NCI-H1092 (cell line): ENCODE results near the gene IL23R.
"Not testable (repeated sequence)": the region's sequence is repeated elsewhere in the genome, so short reads cannot be mapped to it uniquely, and the experiment has no call there.

Source experiments
- DNase-seq: peaks from one replicate; lab custom pipeline; 2025; lab: John Stamatoyannopoulos, UW

The IL23R gene, protein sequence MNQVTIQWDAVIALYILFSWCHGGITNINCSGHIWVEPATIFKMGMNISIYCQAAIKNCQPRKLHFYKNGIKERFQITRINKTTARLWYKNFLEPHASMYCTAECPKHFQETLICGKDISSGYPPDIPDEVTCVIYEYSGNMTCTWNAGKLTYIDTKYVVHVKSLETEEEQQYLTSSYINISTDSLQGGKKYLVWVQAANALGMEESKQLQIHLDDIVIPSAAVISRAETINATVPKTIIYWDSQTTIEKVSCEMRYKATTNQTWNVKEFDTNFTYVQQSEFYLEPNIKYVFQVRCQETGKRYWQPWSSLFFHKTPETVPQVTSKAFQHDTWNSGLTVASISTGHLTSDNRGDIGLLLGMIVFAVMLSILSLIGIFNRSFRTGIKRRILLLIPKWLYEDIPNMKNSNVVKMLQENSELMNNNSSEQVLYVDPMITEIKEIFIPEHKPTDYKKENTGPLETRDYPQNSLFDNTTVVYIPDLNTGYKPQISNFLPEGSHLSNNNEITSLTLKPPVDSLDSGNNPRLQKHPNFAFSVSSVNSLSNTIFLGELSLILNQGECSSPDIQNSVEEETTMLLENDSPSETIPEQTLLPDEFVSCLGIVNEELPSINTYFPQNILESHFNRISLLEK

DNA sequence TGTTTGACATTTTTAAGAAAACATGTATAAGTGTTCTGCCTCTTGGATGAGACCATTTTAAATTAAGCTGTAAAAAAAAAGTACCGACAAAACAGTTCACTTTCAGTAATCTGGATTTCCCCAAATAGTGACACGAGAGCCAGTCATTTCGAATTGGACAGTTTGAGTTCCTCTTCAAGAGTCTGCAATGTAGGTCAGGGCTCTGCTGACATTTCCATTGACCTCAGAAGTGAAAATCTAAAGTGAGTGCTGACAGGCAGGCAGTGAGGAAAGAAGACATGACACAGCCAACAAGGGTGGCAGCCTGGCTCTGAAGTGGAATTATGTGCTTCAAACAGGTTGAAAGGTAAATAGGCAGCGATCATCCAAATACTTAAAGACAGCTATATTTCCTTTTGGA is at the start of gene IL23R:
TSS of gene IL23R (plus strand) at position 259 of the 400 bp plus-strand sequence. CDS start 1,667 bp downstream, outside the sequence.
- DNase-seq, result no peak

DNA sequence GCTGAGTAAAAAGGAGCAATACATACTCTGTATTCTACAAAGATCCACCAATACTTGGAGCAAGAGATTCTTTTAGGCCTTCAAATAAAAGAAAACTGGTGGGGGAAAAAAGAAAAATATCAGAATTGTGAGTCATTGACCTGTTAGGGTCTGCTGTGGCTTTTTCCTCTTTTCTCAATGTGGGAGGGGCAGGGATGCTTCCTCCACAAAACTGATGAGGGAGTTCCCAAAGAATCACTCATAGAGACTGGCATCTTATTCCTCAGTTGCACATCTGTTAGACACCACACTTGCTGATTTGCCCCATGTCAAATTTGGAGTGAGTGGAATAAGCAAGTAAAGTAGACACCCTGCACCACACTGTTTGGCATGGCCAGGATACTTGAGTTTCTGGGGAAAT is 48.1 kb upstream of the IL23R start:
- DNase-seq, result no peak

DNA sequence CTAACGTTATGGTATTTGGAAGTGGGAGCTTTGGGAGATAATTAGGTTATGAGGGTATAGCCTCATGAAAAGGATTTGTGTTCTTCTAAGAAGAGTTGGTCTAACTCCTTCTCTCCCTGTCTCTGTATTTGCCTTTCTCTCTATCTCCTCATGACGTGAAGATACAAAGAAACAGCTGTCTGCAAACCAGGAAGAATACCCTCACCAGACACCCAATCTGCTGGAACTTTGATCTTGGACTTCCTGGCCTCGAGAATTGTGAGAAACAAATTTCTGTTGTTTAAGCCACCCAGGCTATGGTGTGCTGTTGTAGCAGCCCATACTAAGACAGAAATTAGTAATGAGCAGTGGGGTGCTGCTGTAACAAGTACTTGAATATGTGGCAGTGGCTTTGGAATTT is 47.6 kb upstream of the IL23R start:
- DNase-seq, result no peak

DNA sequence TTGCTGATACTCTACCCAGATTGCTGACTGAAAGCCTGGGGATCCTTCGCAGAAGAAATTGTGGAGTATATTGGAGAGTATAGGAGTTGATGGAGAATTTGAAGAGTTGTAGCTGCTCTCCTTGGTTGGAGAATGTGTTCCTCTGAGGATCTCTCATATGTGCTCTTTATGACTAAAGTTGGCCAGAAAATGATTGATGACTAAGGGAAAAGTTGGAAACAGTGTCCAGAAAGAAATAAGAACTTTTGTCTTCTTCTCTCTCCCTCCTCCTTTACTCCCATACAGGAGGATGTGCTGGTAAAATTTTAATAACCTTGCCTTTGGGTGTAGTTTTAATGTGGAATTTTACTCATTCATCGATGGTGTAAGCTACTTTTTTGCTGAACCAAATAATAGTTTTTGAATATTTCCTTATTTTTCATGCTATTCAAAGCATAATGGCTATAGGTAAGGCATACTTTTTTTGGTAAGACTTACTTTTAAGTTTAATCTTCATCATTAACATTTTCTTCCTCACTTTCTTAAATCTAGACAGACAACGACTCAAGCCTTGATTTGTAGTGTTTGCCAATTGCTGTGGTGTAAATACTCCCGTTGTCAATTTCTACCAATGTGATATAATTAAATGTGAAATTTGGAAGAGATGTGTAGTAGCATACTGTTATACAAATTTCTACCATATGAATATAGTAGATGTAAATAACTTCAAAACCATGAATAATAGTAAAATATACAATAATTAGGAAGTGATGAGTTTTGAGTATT is 45.2 kb upstream of the IL23R start:
- DNase-seq, result no peak

DNA sequence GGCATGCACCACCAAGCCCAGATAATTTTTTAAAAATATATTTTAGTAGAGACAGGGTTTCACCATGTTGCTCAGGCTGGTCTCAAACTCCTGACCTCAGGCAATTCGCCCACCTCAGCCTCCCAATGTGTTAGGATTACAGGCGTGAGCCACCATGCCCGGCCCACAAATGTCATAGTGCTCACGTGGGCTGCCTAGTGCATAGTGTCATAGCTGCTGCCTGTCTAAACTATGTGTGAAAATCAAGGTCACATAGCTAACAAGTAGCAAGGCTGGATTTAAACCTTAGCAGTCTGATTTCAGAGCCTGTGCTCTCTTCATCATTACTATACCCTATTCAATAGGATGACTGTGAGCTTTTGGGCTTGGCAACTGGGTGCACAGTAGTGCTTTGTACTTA is 41.8 kb upstream of the IL23R start:
- DNase-seq, result no peak

DNA sequence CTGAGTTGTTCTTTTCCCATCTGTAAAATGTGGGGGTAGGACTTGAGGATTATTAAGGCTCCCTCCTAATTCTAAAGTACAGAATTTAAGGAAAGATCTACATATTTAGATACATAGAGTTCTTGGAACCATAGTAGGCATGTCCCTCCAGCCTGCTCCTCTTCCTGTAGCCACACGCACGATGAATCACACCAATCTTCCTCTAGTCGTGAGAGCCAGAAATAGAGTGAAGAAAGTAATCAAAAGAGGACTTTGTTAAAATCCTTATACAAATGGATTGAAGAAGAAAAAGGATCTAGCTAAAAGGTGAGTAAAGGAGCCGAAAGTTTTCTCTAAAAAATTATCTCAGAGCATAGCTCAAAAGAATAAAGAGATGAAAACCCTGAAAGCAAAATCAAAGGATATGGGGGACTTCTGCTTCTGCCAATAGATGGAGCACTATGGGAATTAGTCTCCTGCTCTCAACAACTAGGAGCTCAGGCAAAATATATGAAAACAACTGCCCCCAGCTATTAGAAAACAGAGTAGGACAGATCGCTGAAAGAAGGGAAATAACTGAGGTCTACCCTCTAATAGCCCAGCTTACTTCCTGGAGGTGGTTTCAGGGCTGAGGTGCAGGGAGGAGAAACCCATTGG is 40.0 kb upstream of the IL23R start:
- DNase-seq, result no peak

DNA sequence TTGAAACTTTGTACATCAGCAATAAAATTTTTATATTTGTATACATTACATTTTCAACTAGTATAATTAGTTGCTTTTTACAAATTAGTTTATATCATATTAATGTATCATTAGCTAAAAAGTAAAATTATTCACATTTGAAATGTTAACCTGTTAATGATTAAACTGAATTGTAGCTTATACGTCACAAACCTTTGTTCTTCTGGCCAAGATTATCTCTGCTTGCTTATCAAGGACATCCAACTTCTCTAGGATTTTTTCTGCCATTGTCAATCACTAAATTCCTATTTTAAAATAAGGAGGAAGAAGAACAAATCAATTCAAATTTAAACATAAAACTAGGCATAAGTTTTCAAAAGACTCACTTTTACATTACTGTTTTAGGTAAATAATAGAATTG is 39.3 kb upstream of the IL23R start:
- no peak for DNase-seq

DNA sequence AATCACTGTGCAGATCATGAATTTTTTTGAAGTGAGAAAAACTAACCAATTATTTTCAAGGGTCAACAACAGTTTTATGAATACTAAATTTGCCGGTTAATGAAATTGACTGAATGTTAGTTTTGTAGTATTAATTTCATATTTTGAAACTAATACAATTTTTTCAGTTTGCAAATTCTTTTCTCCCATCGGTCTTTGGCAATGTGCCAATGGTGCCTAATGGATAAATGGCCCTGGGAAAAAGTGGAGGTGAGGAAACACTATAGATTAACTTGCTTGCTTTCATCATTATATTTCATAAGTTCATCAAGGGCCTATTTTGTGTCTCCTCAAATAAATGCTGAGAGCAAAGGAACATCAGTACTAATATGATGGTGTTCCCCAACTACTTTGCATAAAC is 35.6 kb upstream of the IL23R start:
- no peak for DNase-seq

DNA sequence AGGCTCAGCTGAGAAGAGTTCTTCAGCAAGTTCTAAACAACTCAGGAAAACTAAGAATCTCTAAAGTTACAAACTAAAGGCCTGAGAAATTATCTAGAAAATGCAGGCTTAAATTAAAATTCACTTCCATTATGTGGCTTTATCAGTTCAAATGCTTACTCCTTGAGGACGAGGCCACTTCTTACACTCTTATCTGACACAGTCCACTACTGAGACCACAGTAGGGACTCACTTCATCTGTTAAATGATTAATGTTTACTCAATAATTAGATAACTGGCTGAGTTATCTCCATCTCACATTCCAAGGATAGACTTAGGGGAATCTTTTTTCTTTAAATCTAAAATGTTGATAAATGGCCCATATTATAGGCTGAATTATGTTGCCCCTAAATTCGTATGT is 33.1 kb upstream of the IL23R start:
- DNase-seq, result no peak

DNA sequence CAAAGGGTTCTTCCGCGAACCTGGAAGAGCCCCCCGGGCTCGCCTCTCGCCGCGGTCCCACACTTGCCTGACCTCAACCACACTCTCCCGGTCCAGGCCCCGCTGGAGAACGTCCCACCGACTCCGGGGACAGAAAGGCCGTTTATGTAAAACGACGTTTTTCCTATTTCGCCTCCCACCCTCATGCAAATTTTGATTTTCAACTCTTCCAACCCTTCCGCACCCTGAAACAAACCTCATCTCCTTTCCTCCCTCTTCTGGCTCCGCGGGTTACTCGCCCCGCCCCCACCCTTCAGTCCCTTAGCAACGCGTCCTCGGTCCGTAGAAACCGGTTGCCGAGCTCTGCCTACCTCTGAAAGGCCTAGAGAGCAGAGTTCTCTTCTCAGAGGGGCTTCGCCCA is 31.6 kb upstream of the IL23R start, which contains the start of gene C1orf141:
TSS of gene C1orf141 (minus strand) at position 276 of the 400 bp plus-strand sequence. CDS start 7,730 bp downstream, outside the sequence.
- DNase-seq, result no peak

DNA sequence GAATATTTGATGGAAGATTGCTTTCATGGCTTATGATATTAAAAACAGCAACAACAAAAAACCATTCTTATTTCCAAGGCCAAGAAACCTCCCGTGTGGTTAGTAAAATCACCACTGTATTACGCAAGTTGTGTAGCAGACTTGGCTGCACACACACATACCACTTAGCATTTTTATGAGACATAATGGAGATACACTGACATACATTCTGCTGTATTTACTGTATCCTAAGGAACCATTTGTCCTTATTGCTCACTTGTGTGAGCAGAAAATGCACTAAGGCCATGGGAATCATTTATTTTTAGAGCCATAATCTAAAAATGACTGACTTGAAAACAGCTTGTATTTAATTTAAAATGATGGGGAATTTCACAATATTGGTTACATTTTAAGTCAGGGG is 30.9 kb upstream of the IL23R start:
- no peak for DNase-seq

DNA sequence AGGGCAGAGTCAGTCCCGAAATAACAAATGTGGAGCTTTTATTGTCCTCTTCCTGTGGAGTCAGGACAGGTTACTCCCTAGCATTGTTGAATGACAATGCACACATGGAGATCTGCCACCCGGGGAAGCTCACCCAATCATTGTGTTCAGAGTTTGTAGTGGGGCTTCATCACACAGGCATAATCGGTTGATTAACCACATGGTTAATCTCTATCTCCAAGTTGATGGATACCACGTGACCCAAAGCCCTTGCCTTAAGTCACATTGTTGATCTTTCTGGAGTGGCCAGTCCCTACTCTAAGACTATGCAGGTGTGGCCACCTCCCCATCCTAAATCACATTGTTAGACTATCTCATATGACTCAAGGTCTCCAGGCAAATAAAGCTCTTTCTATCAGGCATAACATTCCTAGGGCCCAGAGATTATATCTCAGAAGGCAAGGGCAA is 28.9 kb upstream of the IL23R start:
- no peak for DNase-seq

DNA sequence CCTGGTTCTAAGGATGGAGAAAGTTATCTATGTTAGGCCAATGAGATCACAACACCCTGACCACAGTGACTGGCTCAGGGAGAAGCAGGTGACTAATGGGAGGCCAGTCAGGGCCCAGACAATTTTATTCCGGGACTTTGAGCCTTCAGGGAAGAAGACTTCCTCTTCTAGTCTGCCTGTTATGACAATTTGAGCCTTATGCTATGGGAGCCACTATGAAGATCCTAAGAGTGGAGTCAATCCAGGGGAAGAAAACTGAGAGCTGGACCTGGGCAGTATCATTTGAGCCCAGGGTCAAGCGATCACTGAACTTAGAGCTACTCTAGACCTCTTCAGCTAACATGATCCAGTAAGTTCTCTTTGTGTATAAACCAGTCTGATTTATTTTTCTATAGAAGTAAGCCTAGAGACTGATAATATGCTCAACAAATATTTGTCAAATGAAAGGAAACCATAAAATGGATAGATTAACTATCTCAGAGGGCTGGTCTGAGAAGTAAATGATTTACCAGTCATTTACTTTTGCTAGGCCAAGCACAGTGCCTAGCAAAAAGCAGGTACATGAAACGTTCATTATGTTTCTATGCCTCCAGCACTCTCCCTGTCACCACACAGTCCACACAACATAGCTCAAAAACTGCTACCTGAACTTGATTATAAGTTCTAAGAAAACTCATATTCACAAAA is 27.3 kb upstream of the IL23R start:
- no peak for DNase-seq

DNA sequence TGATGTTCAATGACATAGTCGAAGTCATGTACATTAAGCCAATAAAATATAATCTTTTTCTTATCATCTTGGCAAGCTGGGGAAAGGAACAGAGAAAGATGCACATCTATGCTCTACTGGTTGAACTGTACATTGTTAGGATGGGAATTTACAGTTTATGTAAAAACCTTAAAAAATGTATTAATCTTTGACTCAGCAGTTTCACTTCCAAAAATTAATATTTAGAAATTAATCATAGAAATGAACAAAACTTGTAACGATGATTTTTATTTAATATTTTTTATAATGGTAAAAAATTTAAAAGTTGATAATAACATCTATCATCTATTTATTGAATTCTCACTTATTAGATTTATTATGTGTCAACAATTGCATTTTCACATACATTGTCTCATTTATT is 25.8 kb upstream of the IL23R start:
- no peak for DNase-seq

DNA sequence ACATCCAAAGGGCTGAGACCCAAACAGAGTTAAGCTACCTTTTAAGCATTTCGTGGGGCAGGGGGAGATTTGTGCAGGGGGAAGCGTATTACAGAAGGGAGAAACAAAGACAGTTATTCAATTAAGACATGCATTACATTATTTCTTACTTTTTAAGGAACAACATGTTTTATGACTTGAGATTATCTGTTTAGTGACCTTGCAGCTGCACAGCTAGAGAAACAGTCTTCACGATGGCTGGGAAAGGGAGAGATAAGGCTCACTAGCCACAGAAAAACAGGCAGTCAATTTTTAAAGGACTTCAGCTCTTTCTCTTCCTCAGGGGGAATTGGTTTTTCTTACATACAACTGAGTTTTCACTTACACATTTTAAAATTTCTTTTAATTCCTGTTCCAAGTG is 24.4 kb upstream of the IL23R start:
- DNase-seq, result not testable (repeated sequence)

DNA sequence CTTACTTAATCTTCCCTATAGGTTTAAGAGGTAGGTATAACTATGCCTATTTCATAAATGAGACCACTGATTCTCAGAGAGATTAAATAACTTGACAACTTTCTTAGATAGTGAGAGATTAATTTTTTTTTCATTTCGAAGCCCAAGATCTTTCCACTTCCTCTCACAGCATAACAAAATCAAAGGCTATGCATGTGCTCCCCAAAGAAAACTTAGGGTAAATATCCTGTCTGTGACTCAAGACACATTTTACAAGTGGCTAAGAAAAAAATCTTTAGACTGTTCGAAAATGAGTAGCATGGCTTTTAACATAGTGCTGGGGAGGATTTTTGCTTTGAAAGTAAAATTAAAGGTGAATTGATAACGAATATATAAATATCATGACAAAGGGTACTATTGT is 23.3 kb upstream of the IL23R start:
- no peak for DNase-seq

DNA sequence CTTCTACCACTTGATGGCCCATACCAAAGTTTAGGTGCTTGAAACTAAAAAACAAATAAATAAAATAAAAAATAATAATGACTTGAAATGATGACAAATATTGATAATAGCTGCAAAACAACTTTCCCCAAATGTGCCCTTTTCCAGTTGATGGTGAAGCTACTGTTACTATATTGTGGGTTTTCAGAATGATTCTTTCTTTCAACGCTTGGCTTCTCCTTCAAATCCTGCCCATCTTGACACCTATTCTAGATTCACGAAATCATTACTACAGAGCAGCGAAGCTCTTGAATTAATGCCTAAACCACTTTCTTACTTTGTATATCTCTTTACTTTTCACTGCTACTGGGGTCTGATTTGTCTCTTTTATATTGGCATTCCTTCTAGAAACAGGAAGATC is 22.3 kb upstream of the IL23R start:
- DNase-seq, result no peak

DNA sequence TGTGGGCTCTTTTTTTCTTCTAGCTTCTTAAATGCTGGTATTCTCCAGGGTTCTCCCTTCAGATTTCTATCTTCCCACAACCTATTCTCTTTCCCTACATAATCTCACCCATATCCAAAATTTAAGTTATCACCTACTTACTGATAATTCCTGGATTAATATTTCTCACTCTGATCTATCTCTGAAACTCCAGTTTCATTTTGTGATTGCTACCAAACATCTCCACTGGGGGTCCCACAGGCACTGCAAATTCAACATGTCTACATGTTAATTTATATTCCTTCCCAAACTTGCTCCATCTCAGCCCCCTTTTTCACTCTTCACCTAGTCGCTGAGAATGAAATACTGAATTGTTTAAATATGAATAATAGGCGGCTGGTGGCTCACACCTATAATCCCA is 21.6 kb upstream of the IL23R start:
- DNase-seq, result no peak

DNA sequence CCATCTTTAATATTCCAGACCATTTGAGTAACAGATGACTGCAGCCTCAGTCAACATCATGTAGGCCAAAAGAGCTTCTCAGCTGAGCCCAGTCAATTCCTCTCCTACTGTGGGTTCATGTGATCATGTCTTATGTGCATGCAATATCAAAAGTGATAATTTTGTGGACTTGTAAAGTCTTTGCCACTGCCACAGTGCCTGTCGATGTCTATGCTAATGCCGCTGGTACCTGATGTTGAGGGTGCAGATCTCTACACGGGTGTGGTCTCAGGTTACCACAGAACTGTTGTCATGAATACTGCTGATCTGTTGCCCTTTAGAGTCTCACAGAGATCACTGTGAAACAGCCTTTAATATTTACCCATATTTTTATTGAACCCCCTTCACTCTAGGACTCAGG is 20.2 kb upstream of the IL23R start:
- no peak for DNase-seq

DNA sequence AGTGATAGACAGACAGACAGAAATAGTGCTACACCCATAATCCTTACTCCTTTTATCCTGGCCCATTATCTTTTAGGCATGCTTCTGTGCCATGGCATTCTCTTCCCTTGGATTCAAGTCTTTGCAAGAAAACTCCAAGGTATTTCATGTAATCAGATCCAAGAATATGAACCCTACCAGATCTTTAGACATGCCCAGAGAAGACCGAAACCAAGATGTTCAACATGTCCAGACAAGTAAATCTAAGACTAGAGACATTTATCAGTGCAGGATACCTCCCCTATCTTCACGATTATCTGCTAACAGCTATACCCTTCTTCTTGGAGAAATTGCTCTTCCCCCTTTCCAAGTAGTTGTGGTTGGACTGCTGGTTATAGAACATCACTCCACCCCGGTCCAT is 19.7 kb upstream of the IL23R start:
- no peak for DNase-seq

DNA sequence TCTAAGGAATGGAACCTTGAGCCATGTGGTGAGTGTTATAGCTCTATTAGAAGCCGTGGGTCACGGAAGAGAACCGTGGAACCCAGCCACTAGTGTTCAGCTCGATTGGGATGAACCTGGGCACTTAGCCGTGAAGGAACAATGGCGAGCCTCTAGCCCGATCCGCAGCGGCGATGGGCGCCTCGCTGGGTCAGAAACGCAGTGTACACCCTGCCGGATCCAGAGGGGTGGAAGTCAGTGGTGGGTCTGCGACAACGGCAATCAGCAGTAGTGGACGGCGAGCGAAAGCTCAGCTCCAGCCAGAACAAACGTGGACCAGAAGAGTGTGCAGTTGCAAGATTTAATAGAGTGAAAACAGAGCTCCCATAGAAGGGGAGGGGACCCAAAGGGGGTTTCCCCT is 18.3 kb upstream of the IL23R start:
- not testable (repeated sequence) for DNase-seq
